Neural cell (in vitro differentiated cells): Measurements from ENCODE around the gene LRRC8B.

Experiments
- EP300 ChIP-seq: fragments of 450-650 bp; conservative IDR thresholded peaks from 2 replicates; pipeline ENCODE4 v1.6.1; 2014; ENCODE audit warnings: antibody characterized with exemption, mild to moderate bottlenecking, moderate library complexity; ENCODE audit not compliant: poor library complexity, severe bottlenecking
- EZH2 ChIP-seq: fragments of 200-600, 300-800 bp; shearing (Covaris generic), sonication (generic); IDR thresholded peaks from 2 replicates; pipeline ENCODE4 v1.6.1; 2014; ENCODE audit warnings: antibody characterized with exemption, low read length, borderline replicate concordance, mild to moderate bottlenecking; ENCODE audit not compliant: insufficient read depth, poor library complexity, severe bottlenecking
- MXI1 ChIP-seq: fragments of 450-650 bp; conservative IDR thresholded peaks from 2 replicates; pipeline ENCODE4 v1.6.1; 2014; ENCODE audit warnings: antibody characterized with exemption, mild to moderate bottlenecking; ENCODE audit not compliant: poor library complexity, severe bottlenecking
- POLR2AphosphoS5 ChIP-seq: IDR thresholded peaks from 2 replicates; pipeline ENCODE4 v1.6.1; 2012
- RAD21 ChIP-seq: fragments of 450-650 bp; conservative IDR thresholded peaks from 2 replicates; pipeline ENCODE4 v1.6.1; 2014; ENCODE audit warnings: antibody characterized with exemption, mild to moderate bottlenecking, moderate library complexity
- SMC3 ChIP-seq: fragments of 450-650 bp; conservative IDR thresholded peaks from 2 replicates; pipeline ENCODE4 v1.6.1; 2014; ENCODE audit warnings: antibody characterized with exemption, mild to moderate bottlenecking, moderate library complexity; ENCODE audit not compliant: poor library complexity
- TAF1 ChIP-seq: IDR thresholded peaks from 2 replicates; pipeline ENCODE4 v1.6.1; 2012; ENCODE audit warnings: low read depth
- TF ChIP-seq, protein P1 (sequence below): fragments of 450-650 bp; IDR thresholded peaks from 2 replicates; pipeline ENCODE4 v1.5.1; 2014; ENCODE audit warnings: antibody characterized with exemption, mild to moderate bottlenecking, moderate library complexity; ENCODE audit not compliant: poor library complexity, severe bottlenecking
- TF ChIP-seq, protein P2 (sequence below): IDR thresholded peaks from 2 replicates; pipeline ENCODE4 v1.6.1; 2012; ENCODE audit warnings: borderline replicate concordance

- no peak for TF ChIP-seq EZH2
- TF ChIP-seq TAF1 = no peak
- TF ChIP-seq EP300 = no peak
- TF ChIP-seq, protein P1, sequence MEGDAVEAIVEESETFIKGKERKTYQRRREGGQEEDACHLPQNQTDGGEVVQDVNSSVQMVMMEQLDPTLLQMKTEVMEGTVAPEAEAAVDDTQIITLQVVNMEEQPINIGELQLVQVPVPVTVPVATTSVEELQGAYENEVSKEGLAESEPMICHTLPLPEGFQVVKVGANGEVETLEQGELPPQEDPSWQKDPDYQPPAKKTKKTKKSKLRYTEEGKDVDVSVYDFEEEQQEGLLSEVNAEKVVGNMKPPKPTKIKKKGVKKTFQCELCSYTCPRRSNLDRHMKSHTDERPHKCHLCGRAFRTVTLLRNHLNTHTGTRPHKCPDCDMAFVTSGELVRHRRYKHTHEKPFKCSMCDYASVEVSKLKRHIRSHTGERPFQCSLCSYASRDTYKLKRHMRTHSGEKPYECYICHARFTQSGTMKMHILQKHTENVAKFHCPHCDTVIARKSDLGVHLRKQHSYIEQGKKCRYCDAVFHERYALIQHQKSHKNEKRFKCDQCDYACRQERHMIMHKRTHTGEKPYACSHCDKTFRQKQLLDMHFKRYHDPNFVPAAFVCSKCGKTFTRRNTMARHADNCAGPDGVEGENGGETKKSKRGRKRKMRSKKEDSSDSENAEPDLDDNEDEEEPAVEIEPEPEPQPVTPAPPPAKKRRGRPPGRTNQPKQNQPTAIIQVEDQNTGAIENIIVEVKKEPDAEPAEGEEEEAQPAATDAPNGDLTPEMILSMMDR = no peak
- TF ChIP-seq SMC3 = no peak
- TF ChIP-seq MXI1 = no peak
- TF ChIP-seq POLR2AphosphoS5 = no peak
- no peak for TF ChIP-seq RAD21
- TF ChIP-seq, protein P2, sequence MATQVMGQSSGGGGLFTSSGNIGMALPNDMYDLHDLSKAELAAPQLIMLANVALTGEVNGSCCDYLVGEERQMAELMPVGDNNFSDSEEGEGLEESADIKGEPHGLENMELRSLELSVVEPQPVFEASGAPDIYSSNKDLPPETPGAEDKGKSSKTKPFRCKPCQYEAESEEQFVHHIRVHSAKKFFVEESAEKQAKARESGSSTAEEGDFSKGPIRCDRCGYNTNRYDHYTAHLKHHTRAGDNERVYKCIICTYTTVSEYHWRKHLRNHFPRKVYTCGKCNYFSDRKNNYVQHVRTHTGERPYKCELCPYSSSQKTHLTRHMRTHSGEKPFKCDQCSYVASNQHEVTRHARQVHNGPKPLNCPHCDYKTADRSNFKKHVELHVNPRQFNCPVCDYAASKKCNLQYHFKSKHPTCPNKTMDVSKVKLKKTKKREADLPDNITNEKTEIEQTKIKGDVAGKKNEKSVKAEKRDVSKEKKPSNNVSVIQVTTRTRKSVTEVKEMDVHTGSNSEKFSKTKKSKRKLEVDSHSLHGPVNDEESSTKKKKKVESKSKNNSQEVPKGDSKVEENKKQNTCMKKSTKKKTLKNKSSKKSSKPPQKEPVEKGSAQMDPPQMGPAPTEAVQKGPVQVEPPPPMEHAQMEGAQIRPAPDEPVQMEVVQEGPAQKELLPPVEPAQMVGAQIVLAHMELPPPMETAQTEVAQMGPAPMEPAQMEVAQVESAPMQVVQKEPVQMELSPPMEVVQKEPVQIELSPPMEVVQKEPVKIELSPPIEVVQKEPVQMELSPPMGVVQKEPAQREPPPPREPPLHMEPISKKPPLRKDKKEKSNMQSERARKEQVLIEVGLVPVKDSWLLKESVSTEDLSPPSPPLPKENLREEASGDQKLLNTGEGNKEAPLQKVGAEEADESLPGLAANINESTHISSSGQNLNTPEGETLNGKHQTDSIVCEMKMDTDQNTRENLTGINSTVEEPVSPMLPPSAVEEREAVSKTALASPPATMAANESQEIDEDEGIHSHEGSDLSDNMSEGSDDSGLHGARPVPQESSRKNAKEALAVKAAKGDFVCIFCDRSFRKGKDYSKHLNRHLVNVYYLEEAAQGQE = no peak
Measured at GRCh38 chr1:89545264-89546038, 20.8 kb downstream of the LRRC8B start.
